HUDEP-2 (cell line): ENCODE measurements around the gene NANS.
"Not testable (repeated sequence)": the region's sequence is repeated elsewhere in the genome, so short reads cannot be mapped to it uniquely, and the experiment has no call there.

Experiments
- DNase-seq, 76 experiments: peaks; one replicate each; lab custom pipeline; 2025; ENCODE audit not compliant: unreplicated experiment in 76 of 76; lab: John Stamatoyannopoulos, UW

NANS gene, protein sequence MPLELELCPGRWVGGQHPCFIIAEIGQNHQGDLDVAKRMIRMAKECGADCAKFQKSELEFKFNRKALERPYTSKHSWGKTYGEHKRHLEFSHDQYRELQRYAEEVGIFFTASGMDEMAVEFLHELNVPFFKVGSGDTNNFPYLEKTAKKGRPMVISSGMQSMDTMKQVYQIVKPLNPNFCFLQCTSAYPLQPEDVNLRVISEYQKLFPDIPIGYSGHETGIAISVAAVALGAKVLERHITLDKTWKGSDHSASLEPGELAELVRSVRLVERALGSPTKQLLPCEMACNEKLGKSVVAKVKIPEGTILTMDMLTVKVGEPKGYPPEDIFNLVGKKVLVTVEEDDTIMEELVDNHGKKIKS

DNA sequence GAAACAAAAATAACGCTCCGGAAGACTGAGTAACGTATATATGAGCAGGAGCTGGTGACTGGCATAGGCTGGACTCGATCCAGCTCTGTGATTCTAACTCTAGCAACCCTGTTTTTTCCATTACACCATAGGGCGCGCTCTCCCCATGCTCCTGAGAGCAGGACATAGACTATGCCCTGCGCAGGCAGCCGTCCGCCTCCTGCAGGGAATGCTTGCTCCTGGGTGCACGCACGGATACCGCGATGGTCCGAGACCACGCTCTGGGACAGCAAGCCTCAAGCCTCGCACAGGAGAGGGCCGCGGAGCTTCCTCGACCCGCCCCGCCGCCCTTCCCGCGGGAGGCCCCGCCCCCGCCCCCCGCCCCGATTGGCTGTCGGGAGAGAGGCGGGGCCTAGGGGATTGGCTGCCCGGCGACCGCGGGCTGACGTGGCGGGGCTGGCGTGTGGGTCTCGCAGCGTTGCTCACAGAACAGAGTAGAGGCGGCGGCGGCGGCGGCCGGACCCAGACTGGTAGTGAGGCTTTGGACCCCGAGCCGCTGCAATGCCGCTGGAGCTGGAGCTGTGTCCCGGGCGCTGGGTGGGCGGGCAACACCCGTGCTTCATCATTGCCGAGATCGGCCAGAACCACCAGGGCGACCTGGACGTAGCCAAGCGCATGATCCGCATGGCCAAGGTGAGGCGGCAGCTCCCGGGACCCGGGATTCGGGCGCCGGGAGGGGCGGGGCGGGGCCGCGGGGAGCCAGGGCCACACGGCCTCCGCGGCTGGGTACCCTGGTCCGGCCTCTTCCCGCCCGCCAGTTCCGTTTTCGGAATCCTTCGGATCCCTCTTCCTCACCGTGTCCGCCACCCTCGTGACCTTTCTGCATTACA is at the start of gene NANS:
TSS of gene NANS (plus strand) at position 464 of the 869 bp plus-strand sequence. CDS start at position 541, 77 bp downstream.
- peak in 75 of 76 experiments; percentile 26 to 95 (median 86) for DNase-seq

DNA sequence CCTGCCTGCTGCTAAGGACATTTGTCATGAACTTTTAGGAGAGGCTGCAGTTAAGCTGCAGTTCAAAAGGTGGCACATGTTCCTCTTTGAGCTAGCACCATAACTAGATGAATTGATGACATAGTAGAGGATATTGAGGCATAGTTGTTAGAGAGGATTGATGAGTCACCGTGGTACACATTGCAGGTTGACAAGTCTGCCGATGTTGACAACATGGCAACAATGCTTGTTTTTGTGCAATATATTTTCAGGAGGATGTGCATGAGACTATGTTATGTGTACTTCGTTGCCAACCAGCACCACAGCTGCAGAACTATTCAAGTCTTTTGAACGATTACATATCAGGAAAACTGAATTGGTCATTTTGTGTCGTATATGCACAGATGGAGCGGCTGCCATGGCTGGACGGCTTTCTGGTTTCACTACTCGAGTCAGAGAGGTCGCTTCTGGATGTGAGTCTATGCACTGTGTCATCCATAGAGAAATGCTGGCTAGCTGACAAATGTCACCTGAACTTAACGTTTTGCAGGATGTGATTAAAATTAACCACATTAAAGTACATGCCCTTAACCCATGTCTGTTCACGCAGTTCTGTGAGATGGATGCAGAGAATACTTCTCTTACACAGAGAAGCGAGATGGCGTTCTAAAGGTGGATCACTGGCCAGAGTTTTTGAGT is 49.1 kb upstream of the NANS start:
- DNase-seq: no peak

DNA sequence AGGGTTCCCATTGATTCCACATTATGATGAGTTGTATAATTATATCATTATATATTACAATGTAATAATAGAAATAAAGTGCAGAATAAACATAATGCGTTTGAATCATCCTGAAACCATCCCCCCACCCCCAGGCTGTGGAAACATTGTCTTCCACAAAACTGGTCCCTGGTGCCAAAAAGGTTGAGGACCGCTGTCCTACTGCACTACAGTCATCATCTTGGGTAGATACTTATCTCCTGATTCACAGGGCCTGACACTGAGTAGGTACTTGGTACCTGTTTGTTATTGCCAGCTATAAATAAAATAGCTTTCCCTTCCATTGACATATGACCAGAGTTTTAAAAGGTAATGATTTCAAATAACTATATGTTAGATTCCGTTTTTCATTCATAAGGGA is 47.8 kb upstream of the NANS start:
- no peak for DNase-seq

DNA sequence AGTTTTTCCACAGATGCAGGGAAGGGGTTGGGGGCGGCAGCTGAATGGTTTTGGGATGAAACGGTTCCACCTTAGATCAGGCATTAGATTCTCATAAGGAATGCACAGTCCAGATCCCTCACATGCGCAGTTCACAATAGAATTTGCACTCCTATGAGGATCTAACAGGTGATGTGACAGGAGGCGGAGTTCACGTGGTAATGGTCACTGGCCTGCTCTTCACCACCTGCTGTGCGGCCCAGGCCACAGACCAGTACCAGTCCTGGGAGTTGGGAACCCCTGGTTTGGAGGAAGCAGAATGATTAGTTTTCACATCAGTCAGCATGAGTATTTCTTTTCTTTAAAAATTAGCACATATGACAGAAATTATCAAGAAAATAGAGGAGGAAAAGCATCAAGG is 47.1 kb upstream of the NANS start:
- DNase-seq: no peak

DNA sequence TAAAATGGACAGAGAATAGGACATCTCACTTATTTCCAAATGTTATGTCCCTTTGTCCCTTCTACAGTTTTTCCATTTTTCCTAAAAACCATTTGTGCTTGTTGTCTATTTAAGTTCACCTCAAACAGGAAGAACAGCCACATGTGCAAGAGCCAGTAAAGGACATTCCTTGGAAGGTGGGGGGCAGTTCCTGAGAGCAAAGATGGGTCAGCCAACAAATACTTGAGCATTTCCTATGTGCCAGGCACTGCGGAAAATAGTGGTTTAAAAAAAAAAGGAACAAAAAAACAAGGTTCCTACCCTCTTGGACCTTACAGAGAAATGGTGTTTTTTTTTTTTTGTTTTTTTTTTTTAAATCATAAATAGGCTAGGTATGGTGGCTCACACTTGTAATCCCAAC is 46.6 kb upstream of the NANS start:
- no peak for DNase-seq

DNA sequence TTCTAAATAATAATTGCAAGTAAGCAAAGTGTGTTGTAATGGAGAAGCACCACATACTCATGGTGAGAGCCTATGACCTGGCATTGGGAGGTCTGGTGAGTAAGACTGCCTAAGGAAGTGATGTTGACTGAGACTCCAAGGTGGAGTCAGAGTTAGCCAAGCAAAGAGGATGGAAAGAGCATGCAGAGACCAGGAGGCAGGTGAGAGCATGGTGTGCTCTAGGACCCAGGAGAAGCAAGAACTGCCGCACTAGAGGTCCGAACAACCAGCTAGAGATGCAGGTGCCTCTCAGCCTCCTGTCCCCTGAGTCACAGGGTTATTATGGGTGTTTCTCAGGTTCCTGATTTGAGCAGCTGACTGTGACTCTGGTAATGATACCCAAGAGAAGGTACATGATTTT is 46.1 kb upstream of the NANS start:
- DNase-seq: no peak

DNA sequence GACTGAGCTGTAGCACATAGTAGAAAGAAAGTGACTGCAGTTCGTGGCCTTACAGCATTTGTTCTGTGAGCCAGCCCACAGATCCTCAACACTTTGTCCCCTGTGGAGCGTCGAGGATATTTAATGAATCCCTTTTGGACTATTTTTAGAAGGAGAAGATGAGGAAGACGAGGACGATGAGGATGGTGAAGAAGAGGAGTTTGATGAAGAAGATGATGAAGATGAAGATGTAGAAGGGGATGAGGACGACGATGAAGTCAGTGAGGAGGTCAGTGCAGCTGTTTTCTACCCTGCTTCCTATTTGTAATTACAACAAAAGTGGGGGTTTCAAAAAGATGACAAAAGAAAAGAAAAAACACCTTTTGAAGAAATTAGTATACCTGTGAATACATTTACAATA is 45.4 kb upstream of the NANS start:
- no peak for DNase-seq

DNA sequence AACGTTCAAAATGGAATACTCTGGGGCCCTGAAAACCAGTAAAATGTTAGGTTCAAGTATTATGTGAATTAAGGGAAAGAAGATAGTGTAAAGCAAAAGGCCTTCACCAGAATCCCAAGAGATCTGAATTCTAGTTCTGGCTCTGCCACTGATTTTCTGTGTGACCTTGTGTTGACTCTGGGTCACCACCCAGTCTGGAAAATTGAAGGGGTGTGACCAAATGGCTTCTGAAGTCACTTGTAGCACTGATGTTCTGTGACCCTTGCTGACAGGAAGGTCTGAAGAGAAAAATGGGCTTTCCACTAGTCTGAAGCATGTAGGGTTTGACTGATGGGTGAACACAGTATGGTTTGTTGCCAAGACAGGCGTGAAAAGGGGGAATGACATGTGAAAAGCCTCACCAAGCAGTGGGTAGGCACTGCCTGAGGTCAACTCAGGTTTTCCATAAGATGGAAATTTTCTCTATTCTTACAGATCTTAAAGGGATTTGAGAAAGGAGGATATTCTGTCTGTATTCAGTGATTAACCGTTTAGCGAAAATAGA is 40.3 kb upstream of the NANS start:
- DNase-seq: no peak

DNA sequence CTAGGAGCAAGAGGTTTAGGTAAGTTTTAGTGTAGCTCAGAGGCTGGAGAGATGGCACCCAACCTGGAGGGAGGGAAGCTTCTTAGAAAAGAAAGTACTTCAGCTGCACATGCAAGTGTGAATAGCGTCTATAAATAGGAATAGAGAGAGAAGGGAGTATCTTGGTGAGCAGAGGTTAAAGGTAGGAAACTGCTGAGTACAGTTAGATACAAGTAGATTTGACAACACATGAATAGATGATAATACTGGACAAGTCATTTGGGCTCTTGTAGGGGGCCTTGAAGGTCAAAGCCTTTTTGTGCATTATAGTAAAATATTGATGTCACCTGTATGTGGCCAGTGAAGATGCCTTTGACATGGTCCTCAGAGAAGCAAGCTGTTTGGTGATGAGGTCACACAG is 39.2 kb upstream of the NANS start:
- no peak for DNase-seq

DNA sequence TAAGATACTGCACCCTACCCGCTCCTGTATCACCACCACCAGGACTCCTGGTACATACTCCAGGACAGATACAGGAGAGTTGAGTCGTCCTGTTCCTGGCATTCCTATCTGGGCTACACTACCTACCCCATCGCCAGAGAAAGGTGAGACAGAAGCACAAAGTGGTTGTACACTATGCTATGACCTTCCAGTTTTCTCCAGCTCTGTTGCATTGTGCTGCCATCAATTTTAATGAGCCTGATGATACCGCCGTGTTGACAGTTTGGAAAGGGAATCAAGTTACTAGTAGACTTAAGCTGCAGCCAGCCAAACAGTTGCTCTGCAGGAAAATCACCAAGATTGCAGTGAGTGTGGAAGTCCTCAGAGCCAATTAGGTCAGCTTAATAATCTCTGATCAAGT is 38.2 kb upstream of the NANS start:
- DNase-seq: no peak

DNA sequence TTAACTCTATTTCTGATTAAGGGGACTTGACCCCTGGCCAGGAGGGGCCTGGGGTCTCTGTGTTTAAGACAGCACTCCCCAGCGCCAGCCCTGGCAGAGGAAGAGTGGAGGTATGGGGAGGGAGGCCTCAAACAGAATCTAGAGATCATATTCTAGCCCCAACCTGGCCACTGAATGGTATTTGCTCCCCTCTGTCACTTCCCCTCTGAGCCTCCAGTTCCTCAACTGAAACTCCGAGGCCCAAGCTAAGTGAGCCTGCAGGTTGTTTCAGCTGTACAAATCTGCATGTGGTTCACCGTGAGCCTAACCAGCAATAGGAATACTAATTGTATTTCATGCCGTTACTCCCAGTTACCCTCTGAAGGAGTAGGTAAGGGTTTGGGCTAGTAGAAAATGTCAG is 37.4 kb upstream of the NANS start:
- DNase-seq: no peak

DNA sequence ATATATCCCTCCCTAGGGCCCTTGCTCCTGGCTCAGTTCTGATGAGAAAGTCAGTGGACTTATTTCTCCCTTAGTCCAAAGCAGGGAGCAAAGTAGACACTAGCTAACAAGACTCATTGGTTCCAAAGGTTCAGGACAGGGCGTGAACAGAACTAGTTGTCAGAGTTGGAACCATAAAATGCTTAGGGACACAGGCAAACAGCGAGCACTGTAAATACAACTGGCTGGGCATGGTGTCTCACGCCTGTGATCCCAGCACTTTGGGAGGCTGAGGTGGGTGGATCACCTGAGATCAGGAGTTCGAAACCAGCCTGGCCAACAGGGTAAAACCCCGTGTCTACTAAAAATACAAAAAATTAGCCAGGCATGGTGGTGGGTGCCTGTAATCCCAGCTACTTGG is 36.7 kb upstream of the NANS start:
- not testable (repeated sequence) for DNase-seq

DNA sequence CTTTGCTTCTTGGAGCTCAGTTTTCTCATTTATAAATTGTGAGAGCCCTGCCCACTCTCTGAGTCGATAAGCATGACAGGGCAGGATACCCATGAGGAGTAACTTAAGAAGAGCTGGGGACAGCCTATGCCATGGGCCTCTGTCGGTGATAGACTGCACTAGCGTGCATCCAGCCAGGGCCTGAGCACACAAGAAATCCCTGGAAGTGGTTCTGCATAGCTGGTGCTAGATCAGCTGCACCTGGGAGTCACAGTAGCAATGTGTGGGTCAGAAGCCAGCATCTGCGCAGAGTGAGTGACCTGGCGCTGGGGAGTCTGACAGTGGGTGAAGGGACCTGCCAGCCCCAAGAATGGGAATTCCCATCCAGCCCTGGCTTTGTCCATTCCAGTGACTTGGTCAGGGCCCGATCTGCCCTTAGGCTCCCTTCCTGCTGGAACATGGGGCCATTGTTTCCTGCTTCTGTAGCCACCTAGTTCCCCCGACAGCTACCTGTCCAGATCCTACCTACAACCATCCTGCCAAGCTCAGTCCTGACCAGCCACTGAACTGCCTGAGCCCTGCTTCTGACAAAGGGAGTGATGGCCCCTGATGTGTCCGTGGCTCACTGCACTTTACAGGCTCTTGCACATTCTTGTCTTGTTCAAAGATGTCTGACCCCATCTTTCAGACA is 35.9 kb upstream of the NANS start:
- DNase-seq: no peak

DNA sequence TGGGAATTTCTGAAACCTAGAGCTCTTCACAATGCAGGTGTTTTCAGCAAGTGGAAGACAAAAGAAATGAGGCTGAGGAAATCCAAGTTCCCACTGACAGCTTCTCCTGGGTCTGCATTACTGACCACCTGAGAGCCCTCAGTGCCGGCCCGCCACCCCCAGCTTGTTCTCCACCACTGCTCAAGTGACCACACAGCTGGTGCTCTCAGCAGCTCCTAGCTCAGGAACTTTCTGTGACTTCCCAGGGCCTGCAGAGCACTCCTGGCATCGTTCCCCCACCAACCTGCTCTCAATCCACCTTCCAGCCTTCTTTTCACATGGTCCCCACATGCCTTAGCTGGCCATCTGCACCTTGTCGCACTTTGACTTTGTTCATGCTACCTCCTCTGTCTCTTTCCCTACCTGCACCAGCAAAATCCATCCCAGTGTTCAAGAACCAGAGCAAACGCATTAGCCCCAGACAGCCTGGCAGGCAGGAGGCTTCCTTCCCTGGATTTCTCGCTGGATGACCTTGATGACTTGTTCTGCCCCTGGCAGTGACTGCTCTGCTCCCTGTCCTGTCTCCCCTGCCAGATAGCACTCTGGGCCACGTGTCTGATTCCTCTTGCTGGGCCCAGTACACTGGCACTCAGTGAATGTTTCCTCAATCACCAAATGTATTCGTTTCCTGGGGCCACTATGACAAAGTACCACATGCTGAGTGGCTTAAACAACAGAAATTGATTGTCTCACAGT is 35.1 kb upstream of the NANS start:
- no peak for DNase-seq

DNA sequence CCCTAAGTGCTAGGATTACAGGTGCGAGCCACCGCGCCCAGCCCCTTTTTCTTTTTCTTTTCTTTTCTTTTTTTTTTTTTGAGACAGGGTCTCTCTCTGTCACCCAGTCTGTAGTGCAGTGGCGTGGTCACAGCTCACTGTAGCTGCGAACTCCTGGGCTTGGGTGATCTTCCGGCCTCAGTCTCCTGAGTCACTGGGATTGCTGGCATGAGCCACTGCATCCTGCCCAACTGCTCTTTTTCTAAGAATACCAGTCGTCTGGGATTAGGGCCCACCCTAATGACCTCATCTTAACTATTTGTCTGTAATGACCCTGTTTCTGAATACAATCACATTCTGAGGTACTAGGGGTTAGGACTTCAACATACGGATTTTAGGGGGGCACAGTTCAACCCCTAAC is 34.1 kb upstream of the NANS start:
- DNase-seq: no peak

DNA sequence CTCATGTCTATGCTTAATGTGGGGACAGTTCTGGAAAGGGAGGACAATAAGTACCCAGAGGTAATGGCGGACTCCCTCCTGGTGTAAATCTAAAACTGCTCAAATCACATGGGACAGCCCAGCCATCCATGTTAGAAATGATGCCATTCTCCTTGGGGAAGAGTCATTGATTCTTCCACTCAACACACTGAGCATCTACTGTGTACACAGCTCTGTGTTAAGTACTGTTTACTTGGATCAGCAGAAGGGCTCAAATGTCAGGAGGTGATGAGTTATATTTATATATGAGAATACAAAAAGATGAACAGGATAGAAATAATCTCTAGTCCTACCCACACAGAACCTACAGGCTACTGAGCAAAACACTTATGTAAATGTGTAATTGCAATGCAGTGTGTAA is 31.8 kb upstream of the NANS start:
- no peak for DNase-seq

DNA sequence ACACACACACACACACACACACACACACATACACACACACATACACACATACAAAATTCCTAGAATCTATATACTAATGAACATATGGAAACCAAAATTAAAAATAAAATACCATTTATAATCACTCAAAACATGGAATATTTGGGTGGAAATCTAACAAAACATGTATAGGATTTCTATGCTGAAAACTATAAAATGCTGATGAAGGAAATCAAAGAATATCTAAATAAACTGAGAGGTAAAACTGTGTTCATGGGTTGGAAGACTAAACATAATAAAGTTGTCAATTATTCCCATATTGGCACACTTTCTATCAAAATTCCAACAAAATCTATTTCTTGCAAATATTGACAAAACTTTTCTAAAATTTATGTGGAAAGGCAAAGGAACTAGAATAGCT is 25.4 kb upstream of the NANS start:
- DNase-seq: no peak

DNA sequence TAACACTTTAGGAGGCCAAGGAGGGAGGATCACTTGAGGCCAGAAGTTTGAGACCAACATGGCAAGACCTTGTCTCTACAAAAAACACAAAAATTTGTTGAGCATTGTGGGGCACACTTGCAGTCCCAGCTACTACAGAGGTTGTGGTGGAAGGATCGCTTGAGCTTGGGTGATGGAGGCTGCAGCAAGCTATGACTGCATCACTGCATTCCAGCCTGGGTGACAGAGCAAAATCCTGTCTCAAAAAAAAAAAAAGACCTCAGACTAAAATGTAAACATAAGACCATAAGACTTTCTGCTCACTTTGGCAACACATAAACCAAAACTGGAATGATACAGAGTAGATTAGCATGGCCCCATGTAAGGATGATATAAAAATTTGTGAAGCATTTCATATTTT is 24.6 kb upstream of the NANS start:
- no peak for DNase-seq

DNA sequence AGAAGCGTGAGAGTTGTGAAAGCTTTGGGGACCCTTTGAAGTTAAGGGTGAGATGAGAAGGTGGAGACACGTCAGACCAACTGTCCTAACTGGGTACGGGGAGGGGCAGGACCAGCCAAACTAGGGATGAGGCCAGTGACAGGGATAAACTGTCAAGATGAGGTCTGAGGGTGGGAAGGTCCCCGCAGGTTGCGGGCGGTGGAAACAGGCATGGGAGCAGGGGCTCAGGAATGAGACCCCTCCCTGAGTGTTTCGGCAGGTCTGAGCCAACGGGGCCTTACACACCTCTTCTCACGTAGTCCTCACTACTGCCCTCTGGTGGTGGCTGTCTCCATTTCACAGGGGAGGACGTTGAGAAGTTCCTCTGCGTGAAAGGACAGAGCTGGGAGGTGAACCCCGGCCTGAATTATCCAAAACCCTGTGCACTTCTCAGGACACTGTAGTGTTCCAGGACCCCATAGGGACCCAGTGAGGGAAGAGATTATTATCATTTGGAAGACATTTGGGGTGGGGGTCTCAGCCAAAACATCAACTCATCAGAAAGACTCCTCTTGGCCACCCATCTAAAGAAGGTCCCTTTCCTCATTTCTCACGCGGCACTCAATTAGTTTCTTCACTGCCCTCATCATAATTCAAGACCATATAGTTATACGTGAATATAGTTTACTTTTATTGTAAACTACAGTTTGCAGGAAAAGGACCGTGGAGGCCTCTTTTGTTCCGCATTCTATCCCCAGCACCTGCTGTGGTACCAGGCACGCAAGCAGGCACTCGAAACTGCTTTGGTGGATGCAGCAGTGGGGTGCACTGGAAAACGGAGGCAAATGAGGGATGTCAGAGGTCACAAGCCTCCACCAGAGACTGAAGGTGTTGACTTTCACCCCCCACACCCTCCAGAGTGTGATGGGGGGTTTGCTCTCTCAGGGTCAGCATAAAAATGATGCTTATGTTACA is 21.7 kb upstream of the NANS start:
- peak in 71 of 76 experiments; percentile 6 to 87 (median 71) for DNase-seq
